AG09309 (cell line): ENCODE data around the gene MLLT10.
"Not testable (repeated sequence)": the region's sequence is repeated elsewhere in the genome, so short reads cannot be mapped to it uniquely, and the experiment has no call there.

Experiments used
- DNase-seq: peaks from one replicate; pipeline ENCODE4 v3.0.0-alpha.2; 2010; ENCODE audit warnings: low read depth
- H3K4me3 ChIP-seq: 2 replicates; pipeline ENCODE4 v1.5.1; 2011; ENCODE audit warnings: mild to moderate bottlenecking, low read depth, low read length, moderate library complexity; ENCODE audit not compliant: control insufficient read depth
- CTCF ChIP-seq: IDR thresholded peaks from 2 replicates; pipeline ENCODE4 v1.5.1; 2011; ENCODE audit warnings: mild to moderate bottlenecking, low read depth, low read length, inconsistent platforms; ENCODE audit not compliant: insufficient read depth, control insufficient read depth; ENCODE audit errors: missing control alignments

The MLLT10 gene

GRCh38 chr10:21552638-21553037 is 18.6 kb downstream of the MLLT10 start:
- no peak for TF ChIP-seq CTCF
- no peak overlapping the region for H3K4me3 ChIP-seq
- DNase-seq: no peak

- TF ChIP-seq CTCF: no peak
- DNase-seq: no peak
- H3K4me3 ChIP-seq: no peak overlapping the region
Measured at GRCh38 chr10:21556527-21556926, 22.5 kb downstream of the MLLT10 start.

- H3K4me3 ChIP-seq, DNase-seq: not testable (repeated sequence)
Measured at GRCh38 chr10:21558984-21559383, 25.0 kb downstream of the MLLT10 start.

GRCh38 chr10:21570761-21571521 is 36.9 kb downstream of the MLLT10 start:
- no peak for TF ChIP-seq CTCF
- H3K4me3 ChIP-seq: no peak overlapping the region
- DNase-seq: no peak

- no peak for DNase-seq
- TF ChIP-seq CTCF: no peak
- no peak overlapping the region for H3K4me3 ChIP-seq
Measured at GRCh38 chr10:21572578-21572977, 38.5 kb downstream of the MLLT10 start.

GRCh38 chr10:21574514-21574913 is 40.5 kb downstream of the MLLT10 start:
- H3K4me3 ChIP-seq, DNase-seq: not testable (repeated sequence)

GRCh38 chr10:21579291-21579690 is 45.3 kb downstream of the MLLT10 start:
- TF ChIP-seq CTCF: no peak
- DNase-seq: no peak
- no peak overlapping the region for H3K4me3 ChIP-seq

- H3K4me3 ChIP-seq, DNase-seq: not testable (repeated sequence)
Measured at GRCh38 chr10:21581421-21581834, 47.4 kb downstream of the MLLT10 start.
